Aorta (tissue), 5 donors: ENCODE results near the gene HDAC5. TPM values are rescaled to one million over a fixed set of nuclear protein-coding genes. Genes with fewer than 3 reads are reported as not detected.
"Not testable (repeated sequence)": the region's sequence is repeated elsewhere in the genome, so short reads cannot be mapped to it uniquely, and the experiment has no call there.

Experiments
- ATAC-seq: fragments of 200-7000 bp; cut with Tn5 transposase; one replicate; pipeline ENCODE4 v1.9.1; 2022; ENCODE audit warnings: moderate library complexity; ENCODE audit not compliant: low FRiP score
- DNase-seq, 2 donors: peaks; one replicate each; pipeline ENCODE4 v3.0.0-alpha.2; 2020
- H3K27ac ChIP-seq, 2 donors: one replicate each; pipeline ENCODE4 v1.5.1; 2013; ENCODE audit warnings: low read length in 2 of 2, mild to moderate bottlenecking in 2 of 2, moderate library complexity in 2 of 2, control low read depth in 1 of 2, inconsistent platforms in 1 of 2, low read depth in 1 of 2
- H3K27me3 ChIP-seq, 2 donors: one replicate each; pipeline ENCODE4 v1.6.1; 2013; ENCODE audit warnings: control low read depth in 1 of 2, low read length in 1 of 2, mild to moderate bottlenecking in 1 of 2, moderate library complexity in 1 of 2; ENCODE audit not compliant: insufficient read depth in 2 of 2, control insufficient read depth in 1 of 2
- H3K36me3 ChIP-seq, 2 donors: one replicate each; pipeline ENCODE4 v1.6.1; 2013; ENCODE audit warnings: control low read depth in 1 of 2, low read length in 1 of 2, mild to moderate bottlenecking in 1 of 2; ENCODE audit not compliant: insufficient read depth in 2 of 2, control insufficient read depth in 1 of 2
- H3K4me1 ChIP-seq, 2 donors: one replicate each; pipeline ENCODE4 v1.6.1; 2013; ENCODE audit warnings: low read length in 2 of 2, control low read depth in 1 of 2, mild to moderate bottlenecking in 1 of 2, moderate library complexity in 1 of 2; ENCODE audit not compliant: insufficient read depth in 2 of 2, control insufficient read depth in 1 of 2
- H3K4me3 ChIP-seq, 2 donors: one replicate each; pipeline ENCODE4 v1.5.1; 2013; ENCODE audit warnings: low read length in 2 of 2, control low read depth in 1 of 2, mild to moderate bottlenecking in 1 of 2
- H3K9me3 ChIP-seq: one replicate; pipeline ENCODE4 v1.6.1; 2013; ENCODE audit warnings: mild to moderate bottlenecking, low read length; ENCODE audit not compliant: control insufficient read depth
- WGBS, 2 donors: extraction: QIAGEN DNeasy Blood & Tissue Kit; methylation state at CpG; one replicate each; pipeline ENCODE4 v1.1.7; 2013; 5-methylcytosine and 5-hydroxymethylcytosine counted together
- intact Hi-C, 2 donors: fragments of 100-400 bp; cut with DNase I; formaldehyde crosslinking; loops; one replicate each; pipeline versions ENCODE4 v1.14.2 to v1.15.0; 2022
- polyA plus RNA-seq, 2 donors: library from polyadenylated mRNA; stranded (reverse); fragments of 200-250 nt; gene quantifications; one replicate each; pipeline ENCODE4 v1.2.3, GENCODE V29; 2013
- total RNA-seq, 2 donors: library from RNA; stranded (reverse); fragmentation: NEBNext Ultra II Directional; extraction: Animal tissue kit (Norgen Biotek cat#: 25700); gene quantifications; one replicate each; pipeline ENCODE4 v1.2.1, GENCODE V29; 2021
- donor health status: healthy with polysubstance abuse.
- donor health status: Bipolar disorder and iron deficiency.
- donor health status: DM: no; HTN: no; CAD: no.
- donor health status: DM: no; HTN: no; CAD: no.
- donor health status: DM: yes; HTN: yes; CAD: no.

The HDAC5 gene
- total and polyA plus RNA-seq, 4 donors: 28.9 to 83.4 (median 76.2) TPM

- H3K4me1 ChIP-seq: no peaks in the 10 kb centered on the region
- intact Hi-C loops: no loop called here
- H3K4me3 ChIP-seq: no peak overlapping the region
- ATAC-seq (no peak), DNase-seq (no peak)
- no peak overlapping the region for H3K27ac ChIP-seq
- no peaks in the 10 kb centered on the region for H3K27me3 ChIP-seq
- 85 to 88% methylated on average over 14 of the region's 14 CpGs for WGBS, 2 donors
- H3K9me3 ChIP-seq: no peaks in the 10 kb centered on the region
- H3K36me3 ChIP-seq: no peaks in the 10 kb centered on the region
Measured at GRCh38 chr17:44059101-44059892, 64.1 kb downstream of the HDAC5 start.

DNA sequence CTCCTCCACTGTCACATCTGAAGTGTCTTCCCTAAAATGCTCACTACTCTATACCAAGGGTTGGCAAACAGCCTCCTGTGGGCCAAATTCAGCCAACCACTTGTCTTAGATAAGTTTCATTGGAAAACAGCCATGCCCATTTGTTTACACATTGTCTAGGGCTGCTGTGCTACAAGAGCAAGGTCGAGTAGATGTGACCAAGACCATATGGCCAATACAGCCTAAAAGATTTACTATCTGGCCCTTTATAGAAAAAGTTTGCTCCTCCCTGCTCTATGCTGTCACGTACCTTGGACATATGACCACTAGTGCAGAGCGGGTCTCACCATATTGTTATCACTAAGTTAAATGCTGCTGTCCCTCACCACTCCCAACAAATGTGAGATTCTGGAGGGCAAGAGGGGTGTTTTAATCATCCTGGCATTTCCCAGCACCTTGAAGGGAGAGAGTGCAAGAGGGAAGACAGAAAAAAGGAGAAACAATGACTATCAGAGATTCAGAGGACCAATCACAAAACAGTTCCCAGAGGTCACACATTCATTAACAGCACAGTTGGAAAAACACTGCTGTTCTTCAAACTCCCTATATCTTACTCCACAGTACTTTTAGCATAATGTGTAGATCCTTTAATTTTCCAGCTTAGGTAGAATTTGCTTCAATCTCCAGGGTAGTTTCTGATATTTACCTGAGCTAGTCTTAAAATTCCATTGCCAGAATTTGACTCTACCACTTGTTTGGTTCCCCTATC lies 70.1 kb downstream of the HDAC5 start:
- ATAC-seq: no peak
- H3K4me3 ChIP-seq: no peak overlapping the region

DNA sequence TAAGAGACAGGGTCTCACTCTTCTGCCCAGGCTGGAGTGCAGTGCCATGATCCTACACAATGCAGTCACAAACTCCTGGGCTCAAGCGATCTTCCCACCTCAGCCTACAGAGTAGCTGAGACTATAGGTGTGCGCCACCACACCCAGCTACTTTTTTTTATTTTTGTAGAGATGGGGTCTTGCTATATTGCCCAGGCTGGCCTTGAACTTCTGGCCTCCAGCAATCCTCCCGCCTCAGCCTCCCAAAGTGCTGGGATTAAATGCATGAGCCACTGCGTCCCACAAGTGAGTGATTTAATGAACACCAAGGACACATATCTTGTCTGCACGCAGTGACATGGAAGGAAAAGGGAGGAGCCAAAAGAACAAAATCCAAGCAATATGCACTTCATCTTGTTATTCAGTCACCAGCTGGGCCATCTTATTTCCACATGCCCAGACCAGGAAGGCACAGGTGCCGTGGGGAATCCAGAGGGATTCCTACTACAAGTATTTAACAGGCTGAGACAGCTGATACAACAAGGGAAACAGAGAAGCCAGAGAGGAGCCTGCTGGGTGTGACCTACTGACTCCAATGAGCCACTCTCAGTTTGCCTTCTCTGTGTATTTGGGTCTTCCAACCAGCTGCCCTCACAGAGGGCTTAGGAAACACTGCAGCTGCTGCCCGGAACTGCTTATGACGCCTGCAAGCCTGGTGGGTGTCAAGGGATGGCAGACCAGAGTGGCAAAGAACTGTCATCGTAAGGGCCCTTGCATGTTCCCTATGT lies 74.0 kb downstream of the HDAC5 start:
- H3K36me3 ChIP-seq: no peaks in the 10 kb centered on the region

More for the DNA sequence above, 70.1 kb downstream of the HDAC5 start:
- no peaks in the 10 kb centered on the region for H3K9me3 ChIP-seq
- no peaks in the 10 kb centered on the region for H3K4me1 ChIP-seq
- no peaks in the 10 kb centered on the region for H3K36me3 ChIP-seq
- DNase-seq: no peak
- WGBS, 2 donors: 40 to 41% methylated on average over 3 of the region's 3 CpGs
- no peak overlapping the region for H3K27ac ChIP-seq
- no peaks in the 10 kb centered on the region for H3K27me3 ChIP-seq
- intact Hi-C loops: no loop called here

GRCh38 chr17:44046893-44047292 lies 76.5 kb downstream of the HDAC5 start:
- H3K9me3 ChIP-seq, H3K36me3 ChIP-seq, H3K27me3 ChIP-seq, DNase-seq, H3K4me1 ChIP-seq, H3K4me3 ChIP-seq, ATAC-seq, intact Hi-C loops, H3K27ac ChIP-seq: not testable (repeated sequence)
- WGBS, 2 donors: 95 to 98% methylated on average over 5 to 7 of the region's 7 CpGs

More for the DNA sequence above, 74.0 kb downstream of the HDAC5 start:
- Histone ChIP-seq H3K9me3 (no peaks in the 10 kb centered on the region), H3K27ac (no peak overlapping the region), H3K4me1 (no peaks in the 10 kb centered on the region), H3K27me3 (no peaks in the 10 kb centered on the region), H3K4me3 (no peak overlapping the region)
- intact Hi-C loops: no loop called here
- DNase-seq: no peak
- no peak for ATAC-seq
- WGBS, 2 donors: 93 to 95% methylated on average over 9 of the region's 9 CpGs

DNA sequence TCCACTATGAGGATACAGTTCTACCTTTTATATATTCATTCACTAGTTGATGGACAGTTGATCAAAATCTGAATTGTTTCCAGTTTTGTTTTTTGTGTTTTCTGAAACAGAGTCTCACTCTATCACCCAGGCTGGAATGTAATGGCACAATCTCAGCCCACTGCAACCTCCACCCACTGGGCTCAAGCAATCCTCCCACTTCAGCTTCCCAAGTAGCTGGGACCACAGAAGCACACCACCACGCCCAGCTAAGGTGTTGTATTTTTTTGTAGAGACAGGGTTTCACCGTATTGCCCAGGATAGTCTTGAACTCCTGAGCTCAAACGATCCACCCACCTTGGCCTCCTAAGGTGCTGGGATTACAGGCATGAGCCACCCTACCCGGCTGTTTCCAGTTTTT lies 78.0 kb downstream of the HDAC5 start:
- no peak for DNase-seq
- H3K4me1 ChIP-seq: no peaks in the 10 kb centered on the region
- WGBS, 2 donors: 84 to 87% methylated on average over 4 of the region's 4 CpGs
- H3K27me3 ChIP-seq: no peaks in the 10 kb centered on the region
- no peaks in the 10 kb centered on the region for H3K36me3 ChIP-seq
- intact Hi-C loops: no loop called here
- H3K4me3 ChIP-seq: no peak overlapping the region
- no peak for ATAC-seq
- no peak overlapping the region for H3K27ac ChIP-seq
- H3K9me3 ChIP-seq: no peaks in the 10 kb centered on the region

- no peak overlapping the region for H3K27ac ChIP-seq
- peaks cover 0 to 1% of the 10 kb centered on the region in 2 donors for H3K4me1 ChIP-seq
- H3K9me3 ChIP-seq: no peaks in the 10 kb centered on the region
- DNase-seq (no peak), ATAC-seq (no peak)
- H3K27me3 ChIP-seq: no peaks in the 10 kb centered on the region
- intact Hi-C loops: loop anchor here in 1 of 2 donors (5.0 kb wide), 1 partner anchor 37 kb away; no protein-coding TSS in a partner anchor
- WGBS, 2 donors: 73 to 80% methylated on average over 1 of the region's 1 CpG
- no peak overlapping the region for H3K4me3 ChIP-seq
- H3K36me3 ChIP-seq: no peaks in the 10 kb centered on the region
Measured at GRCh38 chr17:44044071-44044470, 79.4 kb downstream of the HDAC5 start.

GRCh38 chr17:44043272-44043696 lies 80.2 kb downstream of the HDAC5 start:
- ATAC-seq (peak; percentile 45), DNase-seq (peak in 1 of 2 donors; percentile 57)
- Histone ChIP-seq H3K4me1 (peaks cover 0 to 1% of the 10 kb centered on the region in 2 donors), H3K27ac (no peak overlapping the region), H3K9me3 (no peaks in the 10 kb centered on the region), H3K27me3 (no peaks in the 10 kb centered on the region), H3K4me3 (no peak overlapping the region), H3K36me3 (no peaks in the 10 kb centered on the region)
- intact Hi-C loops: loop anchor here (2.0 to 5.0 kb wide), 2 partner anchors 36 to 100 kb away; partner anchors contain the start of gene PPY (in 1 of the 2)
- 33 to 39% methylated on average over 4 of the region's 4 CpGs for WGBS, 2 donors

DNA sequence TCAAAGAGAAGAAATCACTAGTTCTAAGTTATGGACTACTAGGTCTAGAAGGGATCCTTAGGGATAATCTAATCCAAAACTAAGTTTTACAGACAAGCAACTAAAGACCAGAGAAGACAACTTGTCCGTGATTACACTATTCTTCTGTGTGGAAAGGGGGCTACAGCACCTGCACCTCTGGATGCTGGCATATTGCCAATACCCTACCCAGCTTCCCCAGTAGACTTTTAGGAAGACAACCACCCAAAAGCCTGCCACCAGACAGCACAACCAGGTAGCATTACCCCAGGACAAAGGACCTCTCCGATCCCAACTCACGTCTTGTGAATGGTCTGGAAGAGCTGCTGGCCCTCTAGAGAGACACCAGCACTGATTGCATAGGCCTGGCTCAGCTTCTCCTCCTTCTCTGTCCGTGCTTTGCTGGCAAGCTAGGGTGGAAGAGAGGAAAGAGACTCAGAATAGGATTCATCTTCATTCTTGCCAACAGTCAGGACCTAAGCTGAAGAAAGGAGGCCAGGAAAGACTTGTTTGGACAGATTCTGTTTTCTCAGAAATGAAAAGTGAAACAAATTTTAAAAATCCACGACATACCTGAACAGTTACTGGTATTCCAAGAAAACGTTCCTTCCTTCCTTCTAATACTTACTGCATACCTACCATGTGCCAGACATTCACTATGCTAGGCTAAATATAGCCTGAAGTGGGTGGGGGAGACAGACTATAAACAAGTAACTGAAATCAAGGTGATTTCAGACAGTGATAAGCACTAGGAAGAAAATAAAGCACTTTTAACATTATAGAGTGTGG lies 83.4 kb downstream of the HDAC5 start:
- no peak for ATAC-seq
- Histone ChIP-seq H3K36me3 (peaks cover 0 to 2% of the 10 kb centered on the region in 2 donors), H3K27me3 (no peaks in the 10 kb centered on the region), H3K4me1 (peaks cover 0 to 1% of the 10 kb centered on the region in 2 donors), H3K27ac (peak overlapping the region in 1 of 2 donors; percentile 54), H3K4me3 (no peak overlapping the region), H3K9me3 (no peaks in the 10 kb centered on the region)
- intact Hi-C loops: loop anchor here in 1 of 2 donors (2.0 to 5.0 kb wide), 2 partner anchors 33 to 95 kb away; no protein-coding TSS in a partner anchor
- 37 to 41% methylated on average over 5 to 6 of the region's 6 CpGs for WGBS, 2 donors
- DNase-seq: no peak
